ENCODE results near the gene CELF2.
A peak's percentile ranks its signal among the peaks of the same experiment; 100 is the strongest.

Gene CELF2

GRCh38 chr10:11023009-11023953, 5.6 kb downstream of the CELF2 start:
- no peak for DNase-seq

DNA sequence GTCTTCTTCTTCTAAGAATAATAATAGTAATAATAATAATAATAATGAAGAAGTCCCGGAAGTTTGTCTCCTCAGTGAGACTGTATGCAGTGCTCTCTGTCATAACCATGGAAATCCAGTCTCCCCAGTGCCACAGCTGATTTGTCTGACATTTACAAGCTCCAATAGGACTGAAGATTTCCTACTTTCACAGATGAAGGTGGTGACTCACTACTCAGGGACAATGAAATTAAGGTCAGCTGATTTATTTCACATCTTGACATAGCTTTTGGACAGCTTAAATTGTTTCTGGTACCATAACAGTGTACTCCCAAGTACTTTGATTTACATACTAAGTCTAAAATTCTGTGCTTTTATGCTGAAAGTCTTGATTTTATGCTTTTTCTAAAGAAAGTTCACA, 6.9 kb downstream of the CELF2 start:
- DNase-seq = no peak

GRCh38 chr10:11025978-11026377, 8.3 kb downstream of the CELF2 start:
- no peak for DNase-seq

DNA sequence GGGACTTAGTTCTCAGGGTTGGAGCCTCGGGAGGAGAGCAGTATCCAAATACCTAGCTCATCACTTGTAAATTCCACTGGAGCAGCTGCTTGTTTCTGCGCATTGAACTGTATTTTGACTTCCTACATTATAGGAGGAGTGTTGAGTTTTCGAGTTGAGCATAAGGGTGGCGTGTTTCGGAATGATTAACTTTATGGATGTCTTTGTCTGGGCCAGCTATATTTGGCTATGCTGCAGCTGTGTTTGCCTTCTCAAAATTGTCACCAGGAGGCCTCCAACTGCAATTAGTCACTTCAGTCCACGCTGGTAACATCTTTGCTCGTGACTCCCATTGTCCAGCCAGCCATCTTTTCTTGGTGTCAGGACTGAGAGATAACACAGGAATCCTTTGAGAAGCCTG, 9.1 kb downstream of the CELF2 start:
- DNase-seq = peak; percentile 25

GRCh38 chr10:11034762-11035161, 17.1 kb downstream of the CELF2 start:
- DNase-seq = no peak

DNA sequence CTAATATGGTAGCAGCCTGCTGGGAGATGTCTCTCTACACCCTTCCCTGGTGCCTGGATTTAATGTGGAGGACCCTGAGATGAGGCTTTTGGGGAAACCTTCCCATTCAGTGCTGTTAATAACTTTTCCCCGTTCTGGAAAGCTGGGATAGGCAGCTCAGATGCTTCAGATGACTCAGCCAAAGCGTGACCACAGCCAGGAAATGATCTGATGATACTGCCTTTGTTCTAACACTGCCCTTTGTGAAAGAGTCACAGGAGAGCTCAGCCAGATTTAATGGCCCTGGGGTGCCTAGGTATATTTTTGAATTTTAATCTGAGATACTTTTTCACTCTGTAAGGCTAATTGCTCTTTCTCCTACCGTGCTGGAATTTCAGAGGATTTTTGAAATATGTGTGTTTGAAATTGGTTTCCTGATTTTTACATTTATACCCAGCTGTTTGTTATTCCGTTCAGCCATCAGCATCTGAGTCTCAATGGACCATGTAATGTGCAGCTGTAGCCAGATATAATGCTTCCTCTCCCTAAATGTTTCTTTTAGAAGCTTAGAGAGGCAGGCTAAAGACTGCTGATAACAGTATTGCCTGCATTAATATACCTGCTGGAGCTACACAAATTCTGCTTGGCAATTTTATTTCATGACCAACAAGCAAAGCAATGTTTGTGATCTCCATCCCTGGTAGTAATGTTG, 17.8 kb downstream of the CELF2 start:
- DNase-seq = peak; percentile 33

DNA sequence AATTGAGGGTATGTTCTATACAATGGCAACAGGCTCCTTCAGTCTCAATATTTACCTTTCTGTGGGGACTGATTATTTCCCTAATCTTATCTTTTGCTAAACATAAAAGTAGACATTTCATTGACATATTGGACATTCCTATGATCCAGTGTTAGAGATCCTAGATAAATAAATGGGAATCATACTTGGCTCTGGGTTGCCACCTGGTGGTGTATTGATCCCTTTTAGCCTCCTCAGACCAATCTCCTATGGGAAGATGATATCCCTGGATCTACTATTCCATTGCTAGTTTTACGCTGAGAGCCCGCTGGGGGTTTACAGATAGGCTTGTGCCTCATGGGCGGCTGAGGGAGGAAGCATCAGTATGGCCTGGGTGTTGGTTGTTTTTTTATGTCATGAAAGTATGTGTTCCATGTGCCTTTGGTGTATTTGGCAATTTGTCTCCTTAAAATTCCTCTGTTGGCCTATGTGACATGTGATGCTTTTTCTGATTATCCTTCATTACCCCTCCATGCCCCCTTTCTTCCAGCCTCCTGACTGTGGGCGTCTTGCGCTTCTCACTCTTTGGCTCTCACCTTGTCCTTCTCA, 18.8 kb downstream of the CELF2 start:
- DNase-seq = peak; percentile 17

DNA sequence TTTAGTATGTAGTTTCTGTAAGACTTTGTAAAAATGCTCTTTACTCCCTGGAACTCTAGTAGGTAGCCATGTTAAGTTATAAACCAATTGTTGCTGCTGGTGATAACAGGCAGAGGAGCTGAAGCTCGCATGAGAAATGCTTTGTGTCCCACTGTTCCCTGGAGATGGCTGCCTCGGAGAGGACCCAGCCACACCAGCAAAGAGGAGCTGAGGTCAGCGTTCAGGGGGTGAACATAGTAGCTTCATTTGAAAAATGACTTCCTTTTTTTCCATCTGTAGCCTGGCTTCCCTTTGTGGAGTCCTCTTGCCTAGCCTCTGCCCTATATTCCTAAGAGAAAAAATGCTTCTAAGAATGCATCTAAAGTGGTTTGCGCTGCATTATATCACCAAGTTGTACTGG, 20.3 kb downstream of the CELF2 start:
- DNase-seq = no peak

DNA sequence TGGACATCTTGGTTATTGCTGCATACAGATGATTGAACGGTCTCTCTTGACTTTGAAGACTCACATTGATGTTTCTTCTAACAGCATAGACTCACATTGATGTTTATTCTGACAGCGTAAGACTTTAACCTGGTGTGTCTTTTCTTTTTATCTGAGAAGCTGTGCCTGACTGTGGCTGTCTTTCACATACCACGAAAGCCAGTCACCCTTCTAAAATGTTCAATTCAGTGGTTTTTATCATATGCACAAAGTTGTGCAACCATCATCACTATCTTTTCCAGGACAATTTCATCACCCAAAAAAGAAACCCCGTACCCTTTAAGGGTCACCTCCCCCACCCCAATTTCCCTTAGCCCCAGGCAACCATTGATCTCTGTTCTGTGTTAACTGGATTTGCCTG, 24.7 kb downstream of the CELF2 start:
- DNase-seq = no peak

DNA sequence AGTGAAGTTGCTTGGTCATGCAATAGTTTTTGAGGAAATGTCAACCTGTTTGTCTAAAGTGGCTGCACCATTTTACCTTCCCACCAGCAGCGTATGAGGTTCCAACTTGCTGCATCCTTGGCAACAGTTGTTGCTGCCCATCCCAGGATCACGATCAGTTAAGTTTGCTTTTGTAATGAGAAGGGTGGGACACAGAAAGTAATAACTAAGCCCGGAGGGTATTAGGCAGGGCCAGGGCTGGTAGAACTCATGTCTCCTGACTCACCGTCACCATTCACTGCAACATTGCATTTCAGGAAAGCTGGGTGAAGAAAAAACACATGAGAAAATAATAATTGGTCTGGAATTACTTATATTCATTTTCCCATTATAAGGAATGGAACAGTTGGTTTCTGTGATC, 25.4 kb downstream of the CELF2 start:
- DNase-seq = no peak

DNA sequence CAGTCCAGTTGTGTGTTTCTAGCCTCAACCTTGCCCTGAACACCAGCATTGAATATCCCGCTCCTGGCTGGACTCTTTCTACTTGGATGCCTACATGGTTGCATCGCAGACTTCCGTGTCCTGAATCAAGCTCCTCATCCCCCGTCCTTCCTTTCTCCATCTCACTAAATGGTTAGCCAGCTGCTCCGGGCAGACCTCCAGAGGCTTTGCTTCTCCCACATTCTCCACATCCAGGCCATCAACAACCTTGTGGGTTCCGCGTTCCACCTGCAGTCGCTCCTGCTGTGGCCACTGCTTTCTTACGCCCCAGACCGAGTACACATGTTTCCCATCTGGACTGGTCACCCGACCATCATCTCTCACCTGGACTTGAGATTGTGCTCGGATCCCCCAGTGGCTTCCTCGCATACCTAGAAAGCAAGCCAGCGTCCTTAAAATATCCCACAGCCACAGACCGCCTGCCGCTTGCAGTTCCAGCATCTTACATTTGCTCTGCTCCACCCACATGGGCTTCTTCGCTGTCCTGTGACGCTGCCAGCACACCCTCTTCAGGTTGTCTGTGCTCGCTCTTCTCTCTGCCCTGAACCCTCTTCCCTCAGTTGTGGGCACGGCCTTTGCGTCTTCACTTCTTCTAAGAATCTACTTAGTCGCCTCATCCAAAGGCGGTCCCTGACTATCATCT, 25.9 kb downstream of the CELF2 start:
- DNase-seq = no peak

GRCh38 chr10:11045487-11045886, 27.8 kb downstream of the CELF2 start:
- DNase-seq = no peak

DNA sequence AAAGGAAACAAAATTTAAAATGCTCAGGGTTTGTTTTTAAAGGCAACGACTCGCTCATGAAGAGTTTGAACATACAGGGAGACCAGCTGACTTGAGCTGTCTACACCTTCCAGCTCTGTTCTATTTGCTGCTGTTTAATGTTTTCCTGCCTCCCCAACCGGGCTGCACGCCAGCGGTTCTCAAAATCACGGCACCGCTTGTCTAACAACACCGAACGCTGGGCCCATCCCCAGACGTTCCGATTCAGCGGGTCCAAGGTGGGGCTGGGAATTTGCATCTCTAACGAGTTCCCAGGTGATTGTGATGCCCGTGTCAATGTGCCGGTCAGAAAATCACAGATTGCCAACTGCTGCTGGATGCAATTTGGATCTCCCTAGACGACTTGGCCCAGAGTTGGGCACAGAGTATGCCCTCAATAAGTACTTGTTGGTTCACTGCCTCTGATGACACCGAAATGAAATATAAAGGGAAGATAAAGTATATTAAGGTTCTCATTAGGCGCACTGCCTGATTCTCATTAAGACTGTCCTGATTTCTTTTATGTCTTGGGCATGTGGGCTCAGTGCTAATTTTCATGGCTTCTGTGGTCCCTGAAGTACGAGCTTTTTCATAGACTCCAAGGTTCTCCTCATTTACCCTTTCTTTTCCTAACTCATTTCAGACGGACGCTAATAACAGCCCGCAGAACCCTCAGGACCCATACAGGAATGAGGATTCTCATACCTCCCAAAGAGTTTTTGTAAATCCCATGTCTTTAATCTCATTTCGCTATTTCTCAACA, 28.5 kb downstream of the CELF2 start:
- DNase-seq = no peak

GRCh38 chr10:11046776-11047160, 29.1 kb downstream of the CELF2 start:
- DNase-seq = no peak

- DNase-seq = no peak
Observed at GRCh38 chr10:11048707-11049278, 31.1 kb downstream of the CELF2 start.

- peak; percentile 46 for DNase-seq
Observed at GRCh38 chr10:11049806-11050205, 32.1 kb downstream of the CELF2 start.

DNA sequence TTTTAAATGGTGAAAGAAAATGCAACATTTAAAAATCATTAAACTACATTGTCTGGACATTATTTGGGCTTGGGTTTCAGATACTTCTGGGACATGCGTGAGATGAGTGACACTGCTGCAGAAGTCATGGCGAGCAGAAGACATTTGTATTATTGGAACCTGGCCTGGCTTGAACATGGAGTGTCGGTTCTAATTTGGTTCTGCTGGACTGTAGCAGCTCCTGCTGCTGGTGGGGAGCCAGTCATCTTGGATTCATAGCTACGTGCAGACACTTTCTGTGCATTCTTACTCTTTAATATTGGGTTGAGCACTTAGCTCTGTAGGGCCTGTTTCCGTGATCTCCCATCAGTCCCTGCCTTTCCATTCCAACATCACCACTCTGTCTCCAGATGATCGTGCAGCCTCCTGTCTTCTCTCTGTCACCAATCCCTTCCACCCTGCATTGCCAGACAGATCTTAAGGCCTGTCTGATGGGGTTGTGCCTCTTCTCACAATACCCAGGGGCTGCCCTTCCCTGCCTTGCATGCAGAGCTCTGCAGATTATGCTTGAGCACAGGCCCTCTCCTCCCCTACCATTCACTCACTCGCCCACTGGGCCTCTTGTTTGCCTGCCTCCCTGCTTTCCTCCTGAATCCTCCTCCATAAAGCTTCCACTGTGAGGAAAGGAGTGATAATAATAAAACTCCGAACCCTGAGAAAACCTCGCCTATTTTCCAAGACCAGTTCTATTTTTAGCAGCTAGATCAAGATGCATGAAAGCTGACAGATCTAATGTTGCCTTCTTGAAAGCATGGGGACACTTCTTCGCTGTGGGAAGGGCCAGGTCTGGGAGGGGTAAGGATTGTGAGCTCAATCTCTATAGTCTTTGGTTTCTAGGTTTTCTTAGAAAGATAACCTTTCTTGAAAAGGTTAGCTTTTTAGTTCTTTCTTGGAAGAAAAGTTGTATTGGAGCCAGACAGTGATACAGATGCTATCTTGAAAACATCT, 32.9 kb downstream of the CELF2 start:
- DNase-seq = no peak

DNA sequence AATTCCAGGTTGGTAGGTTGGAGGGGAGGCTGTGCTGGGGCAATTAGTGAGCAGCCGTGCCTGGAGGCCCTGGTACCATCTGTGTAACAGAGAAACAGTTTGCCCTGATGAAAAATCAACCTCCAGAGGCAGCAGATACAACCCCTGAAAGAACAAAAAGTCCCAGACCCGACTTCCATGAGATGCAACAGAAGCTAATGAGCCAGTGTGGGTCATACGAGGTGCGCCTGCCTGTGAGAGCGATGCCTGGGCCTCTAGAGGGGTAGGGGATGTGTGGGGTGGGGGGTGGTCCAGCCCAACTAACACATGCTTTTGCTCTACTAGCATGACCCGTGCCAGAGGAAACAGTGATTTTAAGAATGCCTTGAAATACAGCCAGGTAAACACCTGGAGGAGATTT, 39.3 kb downstream of the CELF2 start:
- no peak for DNase-seq

DNA sequence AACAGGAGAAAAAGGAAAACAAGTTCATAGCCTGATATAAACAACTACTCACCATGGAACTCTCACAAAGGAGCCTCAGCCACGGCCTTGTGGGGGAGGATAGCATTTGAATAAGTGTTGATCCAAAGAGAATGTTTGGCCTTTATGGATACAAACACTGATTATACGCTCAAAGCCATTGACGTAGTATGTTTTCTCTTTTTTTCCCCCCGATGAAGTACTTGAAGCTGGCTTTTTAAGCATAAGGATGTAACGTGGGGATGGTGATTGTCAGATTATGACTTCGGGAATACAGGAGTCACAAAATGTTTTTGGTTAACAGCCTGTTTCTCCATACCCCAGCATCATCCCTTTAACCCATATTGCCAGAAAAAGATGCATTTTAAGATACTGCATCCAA, 39.8 kb downstream of the CELF2 start:
- DNase-seq = no peak

- no peak for DNase-seq
Observed at GRCh38 chr10:11057994-11058393, 40.3 kb downstream of the CELF2 start.

DNA sequence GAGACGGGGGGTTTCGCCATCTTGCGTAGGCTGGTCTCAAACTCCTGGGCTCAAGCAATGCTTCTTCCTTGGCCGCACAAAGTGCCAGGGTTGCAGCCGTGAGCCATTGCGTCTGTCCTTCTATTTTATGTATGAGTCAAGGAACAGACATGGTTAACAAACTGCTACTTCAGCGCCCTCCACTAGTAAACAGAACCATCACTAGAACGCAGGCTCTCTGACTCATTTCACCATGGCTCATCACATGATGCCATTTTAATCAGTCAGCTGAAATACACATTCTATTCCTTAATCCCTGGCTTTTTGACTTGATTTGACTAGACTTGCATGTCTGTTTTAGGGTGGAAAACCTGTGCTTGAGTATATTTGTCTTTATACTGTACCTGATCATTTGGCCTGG, 41.3 kb downstream of the CELF2 start:
- no peak for DNase-seq

Measured in NCI-H345 (cell line).